NCI-H82 treated with DMSO at 0.1 percent for 48 hours (cell line): ENCODE results near the gene WNT9A.

Source experiments
- DNase-seq: peaks from one replicate; lab custom pipeline; 2025; ENCODE audit not compliant: unreplicated experiment; lab: John Stamatoyannopoulos, UW

Gene WNT9A

DNA sequence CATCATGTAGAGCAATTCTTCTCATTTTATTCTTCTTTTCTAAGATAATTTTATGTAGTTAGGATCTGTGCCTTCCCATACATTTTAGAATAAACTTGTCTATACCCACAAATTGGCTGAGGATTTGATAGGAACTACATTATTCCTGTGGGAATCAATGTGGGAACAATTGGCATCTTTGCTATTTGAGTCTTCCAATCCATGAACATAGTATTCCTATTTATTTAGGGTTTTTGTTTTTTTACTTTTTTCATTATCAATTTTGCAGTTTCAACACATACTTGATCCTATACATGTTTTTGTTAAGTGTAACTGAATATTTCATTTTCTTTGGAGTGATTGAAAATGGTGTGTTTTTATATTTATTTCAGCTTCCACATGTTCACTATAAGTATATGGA is 8.1 kb upstream of the WNT9A start:
- DNase-seq = no peak

DNA sequence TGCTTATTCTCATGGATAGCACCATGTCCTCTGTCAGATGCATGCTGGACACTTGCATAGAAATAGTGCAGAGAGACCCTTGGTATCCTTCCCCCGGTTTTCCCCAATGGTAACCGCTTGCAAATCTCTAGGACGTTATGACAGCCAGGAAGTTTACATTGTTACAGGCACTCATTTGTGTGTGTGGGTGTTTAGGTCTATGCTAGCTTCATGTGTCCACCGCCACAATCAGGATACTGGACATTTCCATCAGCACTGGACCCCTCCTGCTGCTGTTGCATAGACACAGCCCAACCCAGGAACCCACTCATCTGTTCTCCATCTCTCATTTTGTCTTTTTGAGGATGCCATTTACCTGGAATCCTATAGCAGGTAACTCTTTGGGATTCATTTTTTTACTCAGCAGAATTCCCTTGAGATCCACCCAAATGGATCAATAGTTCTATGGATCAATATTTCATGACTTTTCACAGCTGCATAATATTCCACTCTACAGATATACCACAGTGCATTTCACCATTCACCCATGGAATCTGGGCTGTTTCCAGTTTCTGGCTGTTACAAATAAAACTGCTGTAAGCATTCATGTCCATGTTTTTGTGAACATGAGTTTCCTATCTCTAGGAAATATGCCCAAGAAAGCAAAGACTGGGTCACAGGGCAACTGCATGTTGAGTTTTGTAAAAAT is 6.6 kb upstream of the WNT9A start:
- no peak for DNase-seq

DNA sequence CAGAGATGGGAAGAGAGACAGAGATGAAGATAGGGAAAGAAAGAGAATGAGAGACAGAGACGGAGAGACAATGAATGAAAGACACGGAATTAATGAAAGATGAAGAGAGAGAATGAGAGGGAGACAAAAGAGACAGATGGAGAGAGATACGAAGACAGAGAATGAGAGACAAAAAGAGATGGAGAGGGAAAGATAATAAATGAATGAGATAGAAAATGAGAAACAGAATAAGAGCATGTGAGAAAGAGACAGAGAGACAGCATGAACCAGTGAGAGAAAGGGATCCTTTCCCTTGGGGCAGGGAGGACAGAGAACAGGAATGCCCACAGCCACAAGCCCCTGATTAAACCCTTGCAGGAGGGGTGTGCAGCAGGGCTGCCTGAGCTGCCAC is 5.3 kb upstream of the WNT9A start:
- no peak for DNase-seq

DNA sequence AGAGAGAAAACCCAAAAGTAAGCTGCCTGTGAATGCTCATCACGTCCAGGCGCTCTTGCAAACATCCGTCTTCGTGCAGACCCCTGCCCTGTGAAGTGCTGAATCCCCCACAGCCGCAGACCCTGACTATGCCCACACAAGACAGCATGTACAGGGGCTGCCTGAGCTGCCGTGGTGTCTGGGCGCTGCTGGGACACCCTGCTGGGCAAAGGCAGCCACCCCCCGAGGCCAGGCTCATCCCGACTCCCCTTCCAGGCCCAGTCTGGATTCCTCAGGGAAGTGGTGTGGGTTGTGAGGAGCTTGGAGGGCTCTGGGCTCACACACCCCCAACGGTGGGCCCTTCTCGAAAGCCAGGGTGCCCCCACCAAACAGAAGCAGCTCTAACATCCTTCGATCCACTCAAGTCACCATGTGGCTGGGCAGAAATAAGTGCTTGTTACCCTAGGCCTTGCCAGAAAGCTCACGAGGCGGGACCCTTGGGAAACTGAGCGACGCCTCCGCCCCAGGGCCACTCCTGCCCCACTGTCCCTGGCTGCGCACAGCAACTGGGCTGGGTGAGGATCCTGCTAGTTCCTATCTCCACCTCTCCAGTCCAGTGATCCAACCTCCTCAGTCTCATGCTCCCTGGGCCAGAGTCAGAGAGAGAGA is 4.8 kb upstream of the WNT9A start:
- DNase-seq = no peak

DNA sequence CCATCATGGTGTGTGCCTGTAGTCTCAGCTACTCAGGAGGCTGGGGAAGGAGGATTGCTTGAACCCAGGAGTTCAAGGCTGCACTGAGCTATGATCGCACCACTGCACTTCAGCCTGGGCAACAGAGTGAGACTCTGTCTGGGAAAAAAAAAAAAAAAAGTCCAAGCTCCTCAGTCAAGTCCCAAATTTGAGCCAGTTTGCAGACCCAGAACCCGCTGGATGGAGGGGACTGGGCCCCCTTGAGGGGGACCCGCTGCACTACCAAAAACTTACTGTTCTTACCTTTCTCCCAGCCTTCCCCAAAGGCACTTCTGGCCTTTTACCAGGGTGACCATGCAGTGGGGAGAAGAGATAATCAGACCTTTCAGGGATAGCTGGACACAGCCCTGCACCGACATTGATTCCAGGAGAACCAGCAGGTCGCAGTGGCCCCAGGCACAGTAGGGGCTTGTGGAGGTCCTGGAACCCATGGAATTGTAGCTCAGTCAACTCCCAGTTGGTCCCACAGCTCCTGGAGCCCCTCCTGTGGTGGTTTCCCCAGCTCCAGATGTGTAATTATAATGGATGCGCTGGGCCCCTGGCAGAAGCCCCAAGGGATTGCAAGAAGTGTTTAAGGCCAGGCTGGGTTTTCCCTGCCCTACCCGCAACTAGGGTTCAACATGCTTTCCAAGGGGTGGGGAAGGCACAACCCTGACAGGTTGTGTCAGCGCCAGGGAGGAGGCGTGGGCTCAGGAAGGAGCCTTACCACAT is 4.1 kb upstream of the WNT9A start:
- DNase-seq = no peak

DNA sequence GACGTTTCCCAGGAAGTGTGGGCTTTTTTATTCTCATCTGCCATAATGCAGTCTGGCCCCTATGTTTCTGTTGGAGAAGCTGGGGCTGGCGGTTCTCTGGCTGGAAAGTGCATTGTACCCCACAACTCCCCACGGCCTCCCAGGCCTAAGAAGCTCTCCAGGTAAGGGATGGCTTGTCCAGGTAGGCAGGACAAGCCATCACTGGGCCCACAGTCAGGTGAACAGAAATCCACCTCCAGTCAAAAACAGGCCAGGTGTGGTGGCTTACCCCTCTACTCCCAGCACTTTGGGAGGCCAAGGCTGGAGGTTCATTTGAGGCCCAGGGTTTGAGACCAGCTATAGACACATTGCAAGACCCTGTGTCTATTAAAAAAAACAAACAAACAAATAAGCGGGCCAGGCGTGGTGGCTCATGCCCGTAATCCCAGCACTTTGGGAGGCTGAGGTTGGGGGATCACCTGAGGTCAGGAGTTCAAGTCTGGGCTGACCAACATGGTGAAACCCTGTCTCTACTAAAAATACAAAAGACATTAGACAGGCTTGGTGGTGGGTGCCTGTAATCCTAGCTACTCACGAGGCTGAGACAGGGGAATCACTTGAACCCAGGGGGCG is 3.1 kb upstream of the WNT9A start:
- no peak for DNase-seq

DNA sequence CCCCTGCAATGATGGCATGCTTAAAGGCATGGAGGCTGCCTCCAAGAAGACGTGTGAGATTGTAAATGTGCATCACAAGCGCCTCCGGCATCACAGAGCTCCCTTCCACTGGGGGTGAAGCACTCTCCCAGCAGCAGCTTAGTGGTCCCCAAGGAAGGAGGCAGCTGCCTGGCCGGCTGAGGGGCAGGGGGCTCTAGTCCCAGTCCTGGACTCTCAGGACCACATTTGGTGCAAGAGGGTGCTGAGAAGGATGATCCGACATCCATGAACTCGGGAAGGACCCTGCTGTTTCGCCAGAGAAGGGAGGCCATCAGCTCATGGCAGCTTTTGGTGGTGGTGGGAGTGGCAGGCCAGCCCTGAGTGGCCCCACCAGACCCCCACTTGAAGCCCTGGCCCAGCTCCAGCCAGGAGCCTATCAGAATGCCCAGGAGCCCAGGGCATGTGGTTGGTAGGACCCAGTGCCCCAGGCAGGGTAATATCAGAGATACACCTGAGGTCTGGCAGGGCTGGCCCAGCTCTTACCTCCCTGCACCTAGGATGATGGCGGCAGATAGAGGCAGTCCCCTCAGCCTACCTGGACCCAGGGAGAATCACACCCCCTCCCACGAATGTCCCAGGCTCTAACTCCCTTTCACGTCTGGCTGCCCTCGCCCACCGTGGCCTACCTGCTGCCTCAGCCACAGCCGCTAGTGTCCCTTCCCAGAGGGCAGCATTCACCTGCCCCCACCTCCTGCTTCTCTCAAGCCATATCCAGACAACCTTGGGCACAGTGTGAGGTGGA is 2.4 kb upstream of the WNT9A start:
- DNase-seq = no peak

DNA sequence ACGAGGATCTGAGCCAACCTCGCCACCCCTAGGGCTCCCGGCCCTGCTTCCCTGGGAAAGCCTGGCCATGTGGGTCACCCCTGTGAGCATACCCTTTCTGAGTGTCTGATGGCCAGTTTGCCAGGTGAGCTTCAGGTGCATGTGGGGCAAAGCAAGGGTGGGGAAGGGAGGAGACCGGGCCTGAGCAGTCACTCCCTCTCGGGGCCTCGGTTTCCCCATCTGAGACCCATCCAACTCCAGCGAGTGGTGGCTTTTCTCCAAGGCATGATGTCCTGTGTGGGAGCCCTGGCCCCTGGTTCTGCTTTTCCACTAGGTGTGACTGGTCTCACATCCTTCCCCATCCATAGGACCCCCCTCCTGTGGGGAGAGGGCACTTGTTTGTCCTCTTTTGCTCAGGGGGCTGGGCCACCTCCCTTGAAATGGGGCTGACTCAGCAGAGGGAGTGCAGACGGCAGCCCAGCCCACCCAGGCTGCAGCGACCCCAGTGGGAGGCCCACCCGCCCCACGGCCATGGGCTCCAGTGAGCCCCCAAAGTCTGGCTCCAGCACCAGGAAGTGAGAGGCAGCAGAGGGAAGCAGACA is 1.7 kb upstream of the WNT9A start:
- no peak for DNase-seq

DNA sequence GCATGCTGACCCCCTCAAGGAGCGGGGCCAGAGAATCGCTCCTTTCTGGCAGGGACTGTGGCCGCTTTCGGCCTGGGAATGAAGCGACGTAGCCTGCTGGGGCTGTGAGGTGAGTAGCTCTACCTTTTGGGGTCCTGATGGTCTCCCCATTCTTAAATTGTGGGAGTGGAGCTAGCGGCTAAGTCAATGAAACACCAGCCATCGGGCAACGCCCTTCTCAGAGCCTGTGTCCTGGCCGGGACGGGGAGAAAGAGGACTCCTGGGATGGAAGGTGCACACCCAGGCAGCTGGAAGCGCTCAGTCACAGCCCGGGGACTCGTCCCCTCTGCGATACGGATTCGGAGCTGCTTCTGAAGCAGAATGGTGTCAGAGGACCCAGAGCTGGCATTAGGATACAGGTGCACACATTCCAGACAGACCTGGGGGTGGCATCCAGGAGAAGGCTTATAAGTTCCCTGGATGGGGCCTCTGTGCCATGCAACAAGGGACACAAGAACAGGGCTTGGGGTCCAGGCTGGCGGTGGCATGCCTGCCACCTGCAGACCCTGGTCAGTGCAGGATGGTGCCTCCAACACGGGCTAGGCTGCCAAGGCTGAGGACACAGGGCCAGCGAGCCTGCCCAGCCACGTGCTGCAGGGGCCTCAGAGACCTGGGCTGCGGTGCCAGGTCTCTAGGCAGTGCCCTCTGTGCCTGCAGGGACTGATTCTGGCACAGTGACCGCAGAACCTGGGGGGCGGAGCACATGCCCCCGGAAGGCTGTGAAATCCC is 945 bp upstream of the WNT9A start:
- DNase-seq = no peak

DNA sequence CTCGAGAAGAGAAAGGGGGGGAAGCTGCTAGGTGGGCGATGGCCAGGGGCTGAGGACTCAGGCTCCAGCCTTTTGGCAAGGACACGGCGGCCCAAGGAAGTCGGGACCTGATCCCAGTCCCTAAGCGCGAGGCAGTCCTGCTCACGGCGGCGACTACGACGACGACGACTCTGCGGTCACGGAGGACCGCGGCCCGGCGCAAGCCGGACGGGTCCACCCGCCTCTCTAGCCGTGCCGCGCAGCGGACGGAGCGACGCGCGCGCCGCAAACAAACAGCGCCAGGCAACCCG is 401 bp downstream of the WNT9A start:
- no peak for DNase-seq

DNA sequence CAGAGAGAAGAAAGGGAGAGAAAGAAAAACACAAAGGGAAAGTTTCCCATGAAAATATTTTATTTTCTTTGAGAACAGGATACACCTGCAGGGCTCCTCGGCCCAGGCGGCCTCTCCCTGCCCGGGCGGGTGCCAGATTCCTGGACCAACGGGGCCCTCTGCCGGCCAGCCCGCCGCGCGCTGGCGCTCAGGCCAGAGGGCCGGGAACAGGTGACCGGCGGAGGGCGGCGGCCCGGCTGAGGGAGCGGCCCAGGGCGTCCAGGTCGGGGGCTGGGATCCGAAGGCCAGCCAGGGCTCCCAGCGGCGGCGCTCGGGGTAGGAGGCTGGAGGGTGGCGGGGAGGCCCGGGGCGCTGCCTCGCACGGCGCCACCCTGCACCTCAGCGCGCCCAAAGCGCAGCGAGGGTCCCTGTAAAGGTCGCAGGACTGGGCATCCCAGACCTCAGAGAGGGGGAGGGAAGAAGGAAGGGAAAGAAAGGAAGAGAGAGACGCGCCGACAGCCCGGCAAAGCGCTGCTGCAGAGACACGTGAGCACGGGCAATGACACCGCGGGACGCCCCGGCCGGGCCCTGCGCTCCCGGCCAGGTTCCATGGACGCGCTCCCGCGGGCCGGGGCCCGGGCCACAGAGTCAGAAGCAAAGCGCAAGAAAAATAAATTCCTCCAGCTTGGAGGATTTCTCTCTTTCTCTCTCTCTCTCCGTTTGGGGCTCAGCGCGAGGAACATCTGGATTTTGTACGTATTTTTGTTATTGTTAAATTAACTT is 927 bp downstream of the WNT9A start:
- no peak for DNase-seq

DNA sequence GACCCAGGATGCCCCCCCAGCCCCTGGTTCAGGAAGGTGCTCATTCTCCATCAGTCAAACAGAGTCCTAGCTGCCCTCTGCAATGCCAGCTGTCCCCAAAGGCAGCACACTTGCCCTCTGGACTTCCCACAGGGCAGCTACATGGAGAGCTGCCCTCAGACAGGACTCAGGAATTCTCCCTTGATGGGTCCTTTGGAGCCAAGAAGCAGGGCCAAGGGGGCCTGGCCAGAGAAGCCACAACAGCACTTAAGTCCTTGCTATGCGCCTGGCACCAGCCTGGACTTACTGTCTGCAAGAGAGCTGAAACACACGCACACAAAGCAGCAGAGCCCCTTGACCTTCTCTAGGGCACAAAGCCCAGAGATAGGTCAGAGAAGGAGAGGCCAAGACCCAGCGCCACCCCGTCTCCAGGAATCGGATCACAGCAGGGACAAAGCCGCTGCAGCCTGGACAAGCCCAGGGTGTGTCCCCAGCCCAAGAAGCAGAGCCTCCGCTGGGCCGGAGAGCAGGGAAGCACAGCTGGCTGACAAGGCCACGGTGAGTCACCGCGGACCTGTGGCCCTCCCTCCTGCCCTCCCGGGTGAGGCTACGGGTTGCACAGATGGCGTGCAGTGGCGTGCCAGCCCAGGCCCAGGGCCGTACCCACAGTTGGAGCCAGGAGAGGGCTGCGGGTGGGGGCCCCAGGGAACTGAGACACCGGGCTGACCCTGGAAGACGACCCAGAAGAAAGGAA is 1.7 kb downstream of the WNT9A start:
- no peak for DNase-seq

DNA sequence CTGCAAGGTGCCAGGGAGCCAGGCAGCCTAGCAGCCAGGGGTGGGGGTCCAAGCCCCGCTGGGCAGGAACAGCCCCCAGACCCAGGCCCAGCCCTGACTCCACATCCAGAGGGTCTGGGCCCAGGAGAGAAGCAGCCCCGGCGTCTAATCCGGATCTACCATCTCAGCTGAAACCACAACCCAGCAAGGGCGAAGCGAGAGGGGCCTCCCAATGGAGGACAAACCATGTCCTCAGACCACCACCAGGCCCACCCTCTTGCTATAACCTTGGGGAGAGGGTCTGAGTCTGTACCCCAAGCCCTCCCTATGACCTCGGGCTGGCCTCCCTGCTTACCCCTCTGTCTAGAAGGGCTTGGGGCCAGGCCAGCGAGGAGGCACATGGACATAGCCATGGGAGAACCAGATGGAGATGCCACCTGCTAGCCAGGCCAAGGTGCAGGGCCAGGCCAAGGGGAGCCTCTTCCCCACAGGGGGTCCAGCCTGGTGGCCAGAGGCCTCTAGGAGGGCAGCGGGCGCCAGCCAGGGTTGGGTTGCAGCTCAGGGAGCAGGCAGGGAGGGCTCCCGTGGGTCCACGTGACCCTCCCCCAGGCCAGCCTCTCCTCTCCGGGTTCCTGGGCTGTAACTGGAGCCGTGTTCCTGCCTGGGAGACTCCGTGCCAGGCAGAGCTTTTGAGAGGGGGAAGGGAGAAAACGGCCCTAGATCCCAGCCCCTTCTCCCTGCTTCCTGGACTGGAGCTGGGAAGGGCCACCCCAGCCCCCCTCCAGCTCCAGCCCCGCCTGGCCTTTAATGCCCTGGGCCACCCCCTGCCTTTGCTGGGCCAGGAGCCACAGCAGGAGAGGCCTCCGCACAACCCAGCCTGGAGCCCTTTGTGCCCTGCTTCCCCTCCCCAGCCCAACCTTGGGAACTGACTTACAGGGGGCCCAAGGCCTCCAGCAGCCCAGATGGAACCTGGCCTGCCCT is 2.5 kb downstream of the WNT9A start:
- no peak for DNase-seq

DNA sequence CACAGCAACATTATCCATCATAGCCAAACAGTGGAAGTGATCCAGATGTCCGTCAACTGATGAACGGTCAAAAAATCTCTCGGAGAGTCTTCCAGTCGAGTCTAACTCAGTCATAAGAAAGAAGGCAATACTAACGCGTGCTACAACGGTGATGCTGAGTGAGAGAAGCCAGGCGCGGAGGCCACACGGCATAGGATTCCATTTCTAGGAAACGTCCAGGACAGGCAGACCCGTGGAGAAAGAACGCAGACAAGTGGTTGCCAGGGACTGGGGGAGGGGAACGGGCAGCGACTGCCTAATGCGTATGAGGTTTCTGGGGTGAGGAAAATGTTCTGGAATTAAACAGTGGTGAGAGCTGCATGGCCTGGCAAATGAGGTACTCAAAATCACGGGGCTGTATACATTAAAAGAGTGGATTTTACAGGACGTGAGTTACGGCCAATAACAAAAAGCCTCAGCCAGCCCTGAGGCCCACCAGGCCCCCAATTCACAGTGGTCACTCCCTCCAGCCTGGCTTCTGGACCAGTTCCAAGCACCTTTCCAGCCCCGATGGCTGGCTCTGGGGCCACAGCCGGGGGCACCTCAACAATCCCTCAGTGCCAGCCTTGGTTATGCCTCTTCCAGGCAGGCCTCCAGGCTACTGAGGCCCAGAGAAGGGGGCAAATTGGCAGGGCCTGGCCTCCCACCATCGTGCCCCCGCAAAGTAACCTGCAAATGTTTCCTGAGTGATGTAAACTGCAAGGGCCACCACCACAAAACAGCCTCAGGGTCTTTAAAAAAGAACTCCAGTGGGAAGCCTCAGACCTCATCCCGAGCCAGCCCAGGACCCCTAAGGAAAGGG is 3.4 kb downstream of the WNT9A start:
- no peak for DNase-seq

DNA sequence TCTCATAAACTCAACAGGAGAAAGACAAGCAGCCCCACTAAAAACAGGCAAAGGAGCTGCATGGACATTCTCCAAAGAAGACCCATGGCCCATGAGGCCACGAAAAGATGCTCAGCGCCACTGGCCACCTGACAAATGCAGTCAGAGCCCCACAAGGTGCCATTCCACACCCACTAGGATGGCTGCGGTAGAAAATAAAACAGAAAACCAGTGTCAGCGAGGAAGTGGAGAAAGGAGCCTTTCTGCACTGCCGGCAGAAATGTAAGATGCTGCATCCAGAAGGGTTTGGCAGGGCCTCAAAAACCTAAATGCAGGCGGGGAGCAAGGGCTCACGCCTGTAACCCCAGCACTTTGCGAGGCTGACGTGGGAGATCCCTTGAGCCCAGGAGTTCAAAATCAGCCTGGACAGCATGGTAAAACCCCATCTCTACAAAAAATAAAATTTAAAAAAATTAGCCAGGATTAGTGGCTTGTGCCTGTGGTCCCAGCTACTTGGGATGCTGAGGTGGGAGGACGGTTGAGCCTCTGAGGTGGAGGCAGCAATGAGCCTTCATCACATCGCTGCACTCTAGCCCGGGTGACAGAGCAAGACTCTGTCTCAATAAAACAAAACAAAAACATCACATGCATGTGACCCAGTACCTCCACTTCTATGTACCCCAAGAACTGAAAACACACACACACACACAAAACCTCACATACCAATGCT is 4.2 kb downstream of the WNT9A start:
- DNase-seq = no peak

DNA sequence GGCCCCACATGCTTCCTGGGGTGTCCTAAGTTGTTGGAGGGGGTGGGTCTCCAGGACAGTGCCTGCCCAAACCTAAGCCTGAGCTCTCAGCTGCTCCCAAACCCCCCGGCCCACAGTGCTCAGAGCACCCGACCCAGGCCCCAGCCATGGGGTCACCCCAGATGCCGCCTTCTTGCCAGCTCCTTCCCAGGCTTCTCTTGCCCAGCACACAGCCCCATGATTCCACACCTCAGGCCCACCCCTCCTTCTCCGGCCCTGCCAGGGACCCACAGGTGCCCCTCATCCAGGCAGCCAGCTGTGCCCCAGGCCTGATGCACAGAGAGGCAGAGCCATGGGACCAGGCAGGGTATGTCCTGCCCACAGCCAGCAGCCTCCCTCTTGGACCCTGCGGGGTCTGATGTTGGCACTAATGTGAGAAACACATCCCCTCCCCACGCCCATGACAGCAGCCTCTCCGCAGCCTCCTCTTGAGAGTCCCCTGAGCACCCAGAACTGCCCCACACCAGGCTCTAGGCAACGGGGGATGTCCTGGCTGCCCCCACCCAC is 4.9 kb downstream of the WNT9A start:
- DNase-seq = no peak
